SIG-M5 treated with dmso at 0.1 percent for 504 hours (cell line): ENCODE measurements around the gene SEMA3C.
A peak's percentile ranks its signal among the peaks of the same experiment; 100 is the strongest.

ENCODE experiments used
- DNase-seq: peaks from one replicate; lab custom pipeline; 2025; ENCODE audit not compliant: unreplicated experiment; lab: John Stamatoyannopoulos, UW

The SEMA3C gene

GRCh38 chr7:80705130-80705781 lies 213.6 kb downstream of the SEMA3C start:
- DNase-seq = no peak

- DNase-seq = no peak
Observed at GRCh38 chr7:80703272-80703671, 215.6 kb downstream of the SEMA3C start.

- DNase-seq = no peak
Observed at GRCh38 chr7:80699721-80700256, 219.1 kb downstream of the SEMA3C start.

GRCh38 chr7:80699045-80699638 lies 219.7 kb downstream of the SEMA3C start:
- peak; percentile 57 for DNase-seq
